Esophagus muscularis mucosa (tissue), 4 donors: ENCODE results near the gene OR8D2. TPM values are rescaled to one million over a fixed set of nuclear protein-coding genes. Genes with fewer than 3 reads are reported as not detected.

ENCODE experiments used
- DNase-seq: peaks from one replicate; pipeline ENCODE4 v3.0.0-alpha.2; 2017; ENCODE audit errors: extremely low spot score
- H3K27ac ChIP-seq, 4 donors: fragments of 200-600 bp; sonication (generic); replicated peaks in 1 of 4; 1 replicate in 3 of 4; 2 replicates in 1 of 4; pipeline ENCODE4 v1.5.1; 2016 to 2019; ENCODE audit warnings: mild to moderate bottlenecking in 1 of 4
- H3K27me3 ChIP-seq, 4 donors: fragments of 200-600 bp; sonication (generic); one replicate each; pipeline versions ENCODE4 v1.5.1 to v1.6.0; 2016 to 2019
- H3K36me3 ChIP-seq, 4 donors: fragments of 200-600 bp; sonication (generic); one replicate each; pipeline ENCODE4 v1.5.1; 2016 to 2019
- H3K4me1 ChIP-seq, 4 donors: fragments of 200-600 bp; sonication (generic); one replicate each; pipeline ENCODE4 v1.5.1; 2016 to 2019
- H3K4me3 ChIP-seq, 4 donors: fragments of 200-600 bp; sonication (generic); 1 replicate in 2 of 4; 2 replicates in 2 of 4; pipeline ENCODE4 v1.5.1; 2016 to 2019; ENCODE audit warnings: mild to moderate bottlenecking in 4 of 4, moderate library complexity in 1 of 4
- H3K9me3 ChIP-seq, 4 donors: fragments of 200-600 bp; sonication (generic); 1 replicate in 3 of 4; 2 replicates in 1 of 4; pipeline ENCODE4 v1.5.1; 2016 to 2019
- CTCF ChIP-seq, 3 experiments: fragments of 200-600 bp in 2 of 3; fragments of 450-650 bp in 1 of 3; sonication (generic) in 2 of 3; IDR thresholded peaks; one replicate each; pipeline ENCODE4 v1.5.1; 2017 to 2019; ENCODE audit warnings: antibody characterized with exemption in 3 of 3, mild to moderate bottlenecking in 2 of 3, moderate library complexity in 1 of 3
- EP300 ChIP-seq: sonication (generic); formaldehyde crosslinking; IDR thresholded peaks from one replicate; pipeline ENCODE4 v1.6.1; 2017; ENCODE audit warnings: antibody characterized with exemption
- POLR2A ChIP-seq: fragments of 450-650 bp; IDR thresholded peaks from one replicate; pipeline ENCODE4 v1.6.1; 2017; ENCODE audit warnings: antibody characterized with exemption, moderate library complexity, mild to moderate bottlenecking, low read depth
- POLR2AphosphoS5 ChIP-seq, 2 donors: sonication (generic); formaldehyde crosslinking; IDR thresholded peaks; one replicate each; pipeline ENCODE4 v1.6.1; 2017; ENCODE audit warnings: antibody characterized with exemption in 2 of 2
- WGBS: methylation state at CpG from one replicate; pipeline ENCODE4 v1.1.5; 2018; 5-methylcytosine and 5-hydroxymethylcytosine counted together
- intact Hi-C: fragments of 100-400 bp; cut with DNase I; formaldehyde crosslinking; loops from one replicate; pipeline ENCODE4 v1.15.1; 2023
- total RNA-seq, 4 donors: library from RNA; depleted of rRNA; stranded (reverse); fragments of >200 nt; gene quantifications; one replicate each; pipeline versions ENCODE4 v1.1.0 to v1.2.1, GENCODE V29; 2016

Gene OR8D2
- total RNA-seq, 4 donors from 2014 or later: not detected

GRCh38 chr11:124322356-124322755 lies 2.4 kb upstream of the OR8D2 start:
- TF ChIP-seq CTCF (IDR thresholded peaks at IDR 0.05) (no peak), POLR2A (no peak), POLR2AphosphoS5 (IDR thresholded peaks at IDR 0.05) (no peak), EP300 (no peak)

GRCh38 chr11:124315052-124315451 lies 4.9 kb downstream of the OR8D2 start:
- no peaks in the 10 kb centered on the region for H3K36me3 ChIP-seq
- no peak overlapping the region for H3K27ac ChIP-seq
- WGBS: 51% methylated on average over 3 of the region's 3 CpGs
- intact Hi-C loops: no loop called here
- H3K4me1 ChIP-seq: no peaks in the 10 kb centered on the region
- no peak for DNase-seq
- no peak for TF ChIP-seq EP300
- no peak for TF ChIP-seq POLR2A
- TF ChIP-seq POLR2AphosphoS5 (IDR thresholded peaks at IDR 0.05): no peak
- TF ChIP-seq CTCF (IDR thresholded peaks at IDR 0.05): no peak
- H3K4me3 ChIP-seq: no peak overlapping the region
- no peaks in the 10 kb centered on the region for H3K9me3 ChIP-seq
- H3K27me3 ChIP-seq: no peaks in the 10 kb centered on the region

More at GRCh38 chr11:124322356-124322755, 2.4 kb upstream of the OR8D2 start:
- intact Hi-C loops: no loop called here
- H3K27me3 ChIP-seq: no peaks in the 10 kb centered on the region
- H3K9me3 ChIP-seq: no peaks in the 10 kb centered on the region
- H3K27ac ChIP-seq: no peak overlapping the region
- H3K4me3 ChIP-seq: no peak overlapping the region
- 74% methylated on average over 1 of the region's 1 CpG for WGBS
- H3K36me3 ChIP-seq: no peaks in the 10 kb centered on the region
- DNase-seq: no peak
- H3K4me1 ChIP-seq: no peaks in the 10 kb centered on the region

- 94% methylated on average over 2 of the region's 2 CpGs for WGBS
- intact Hi-C loops: no loop called here
- TF ChIP-seq POLR2A: no peak
- TF ChIP-seq EP300: no peak
- TF ChIP-seq CTCF (IDR thresholded peaks at IDR 0.05): no peak
- TF ChIP-seq POLR2AphosphoS5 (IDR thresholded peaks at IDR 0.05): no peak
Measured at GRCh38 chr11:124313849-124314248, 6.1 kb downstream of the OR8D2 start, which contains the start of gene OR8D1. Gene OR8D1 (minus strand): TSS chr11:124313949. CDS start chr11:124310766, 3,183 bp downstream.

GRCh38 chr11:124313131-124313530 lies 6.9 kb downstream of the OR8D2 start:
- intact Hi-C loops: no loop called here
- H3K4me1 ChIP-seq: no peaks in the 10 kb centered on the region
- WGBS: 69% methylated on average over 4 of the region's 4 CpGs
- H3K27me3 ChIP-seq: no peaks in the 10 kb centered on the region
- no peaks in the 10 kb centered on the region for H3K9me3 ChIP-seq
- DNase-seq: no peak
- TF ChIP-seq POLR2A (no peak), CTCF (IDR thresholded peaks at IDR 0.05) (no peak), EP300 (no peak), POLR2AphosphoS5 (IDR thresholded peaks at IDR 0.05) (no peak)
- no peaks in the 10 kb centered on the region for H3K36me3 ChIP-seq
- H3K4me3 ChIP-seq: no peak overlapping the region
- no peak overlapping the region for H3K27ac ChIP-seq

More at GRCh38 chr11:124313849-124314248, 6.1 kb downstream of the OR8D2 start, which contains the start of gene OR8D1:
- H3K4me1 ChIP-seq: no peaks in the 10 kb centered on the region
- no peak within 1 kb of the TSS for H3K4me3 ChIP-seq
- no peaks in the 10 kb centered on the region for H3K27me3 ChIP-seq
- no peak within 1 kb of the TSS for H3K27ac ChIP-seq
- no peaks in the 10 kb centered on the region for H3K36me3 ChIP-seq
- DNase-seq: no peak
- H3K9me3 ChIP-seq: no peaks in the 10 kb centered on the region

- no peak overlapping the region for H3K27ac ChIP-seq
- H3K36me3 ChIP-seq: no peaks in the 10 kb centered on the region
- intact Hi-C loops: no loop called here
Measured at GRCh38 chr11:124311670-124312069, 8.3 kb downstream of the OR8D2 start.

More at GRCh38 chr11:124311670-124312069, 8.3 kb downstream of the OR8D2 start:
- Histone ChIP-seq H3K9me3 (no peaks in the 10 kb centered on the region), H3K4me1 (no peaks in the 10 kb centered on the region), H3K4me3 (no peak overlapping the region), H3K27me3 (no peaks in the 10 kb centered on the region)
- DNase-seq: no peak
- TF ChIP-seq EP300: no peak
- no peak for TF ChIP-seq POLR2A
- no peak for TF ChIP-seq CTCF (IDR thresholded peaks at IDR 0.05)
- TF ChIP-seq POLR2AphosphoS5 (IDR thresholded peaks at IDR 0.05): no peak
